Activated CD8-positive, alpha-beta T cell treated with anti-CD3 and anti-CD28 coated beads for 36 hours (primary cell): ENCODE results near the gene SYNC. TPM values are rescaled to one million over a fixed set of nuclear protein-coding genes. Genes with fewer than 3 reads are reported as not detected.
"Not testable (repeated sequence)": the region's sequence is repeated elsewhere in the genome, so short reads cannot be mapped to it uniquely, and the experiment has no call there.

Experiments
- ATAC-seq: fragments of 200-7000 bp; cut with Tn5 transposase; one replicate; pipeline ENCODE4 v1.10.0; 2021; ENCODE audit warnings: mild to moderate bottlenecking, moderate library complexity
- CTCF ChIA-PET: fragments of 350-600 bp; sonication (Branson Sonifier 250); formaldehyde crosslinking; loops from one replicate; lab custom pipeline; 2021; ENCODE audit warnings: antibody characterized with exemption; lab: Charles Lee
- POLR2A ChIA-PET: fragments of 350-600 bp; sonication (Branson Sonifier 250); formaldehyde crosslinking; loops from one replicate; lab custom pipeline; 2021; ENCODE audit warnings: antibody characterized with exemption; lab: Charles Lee
- DNase-seq: peaks from one replicate; pipeline ENCODE4 v3.0.0-alpha.2; 2020
- H3K27ac Mint-ChIP-seq: one replicate; pipeline ENCODE4 v1.8.0; 2021; ENCODE audit warnings: mild to moderate bottlenecking, mixed read lengths
- H3K27me3 Mint-ChIP-seq: one replicate; pipeline ENCODE4 v1.8.0; 2021; ENCODE audit warnings: mixed read lengths
- H3K36me3 Mint-ChIP-seq: one replicate; pipeline ENCODE4 v1.8.0; 2021; ENCODE audit warnings: low read depth, mixed read lengths
- H3K4me1 Mint-ChIP-seq: one replicate; pipeline ENCODE4 v1.8.0; 2021; ENCODE audit warnings: low read depth, mixed read lengths
- H3K4me3 Mint-ChIP-seq: one replicate; pipeline ENCODE4 v1.8.0; 2021; ENCODE audit warnings: mild to moderate bottlenecking, moderate library complexity, mixed read lengths
- H3K9me3 Mint-ChIP-seq: one replicate; pipeline ENCODE4 v1.8.0; 2021; ENCODE audit warnings: mixed read lengths
- intact Hi-C: fragments of 100-400 bp; cut with micrococcal nuclease; formaldehyde crosslinking; loops from one replicate; pipeline ENCODE4 v1.10.0; 2022
- total RNA-seq, 2 experiments: library from RNA; stranded (reverse); gene quantifications; one replicate each; pipeline ENCODE4 v1.2.3, GENCODE V29; 2021
- TF ChIP-seq, protein P1 (sequence below): fragments of 200-600 bp; IDR thresholded peaks from one replicate; pipeline ENCODE4 v1.8.0; 2022; ENCODE audit warnings: antibody characterized with exemption, mild to moderate bottlenecking

SYNC gene
- total RNA-seq, 2 experiments from 2014 or later, result not detected

DNA sequence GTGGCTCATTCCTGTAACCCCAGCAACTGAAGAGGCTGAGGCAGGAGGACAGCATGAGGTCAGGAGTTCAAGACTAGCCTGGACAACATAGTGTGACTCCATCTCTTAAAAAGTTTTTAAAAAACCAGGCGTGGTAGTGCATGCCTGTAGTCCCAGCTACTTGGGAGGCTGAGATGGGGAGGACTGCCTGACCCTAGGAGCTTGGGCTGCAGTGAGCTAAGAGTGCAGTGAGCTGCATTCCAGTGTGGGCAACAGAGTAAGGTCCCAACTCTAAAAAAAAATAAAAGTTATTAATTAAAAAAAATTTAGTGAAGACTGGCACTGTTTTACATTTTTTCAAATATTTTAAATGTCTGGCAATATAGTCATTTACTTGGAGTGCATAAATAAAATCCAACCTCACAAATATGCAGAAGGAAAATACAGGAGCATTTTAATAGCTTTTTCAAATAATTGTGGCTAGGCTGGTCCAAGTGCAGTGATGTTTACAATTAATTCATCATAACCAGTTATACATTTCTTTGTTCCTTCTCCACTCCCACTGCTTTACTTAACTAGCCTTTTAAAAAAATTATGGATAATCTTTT lies 63.0 kb downstream of the SYNC start:
- Mint-ChIP-seq H3K9me3 (no peaks in the 10 kb centered on the region), H3K27ac (no peak overlapping the region), H3K4me3 (no peak overlapping the region), H3K27me3 (no peaks in the 10 kb centered on the region), H3K36me3 (peaks cover 20% of the 10 kb centered on the region), H3K4me1 (peaks cover 8% of the 10 kb centered on the region)
- no peak for ATAC-seq
- CTCF ChIA-PET, result interaction anchor here (2.1 kb wide), 1 partner anchor 119 kb away, joined by 8 read pairs; no protein-coding TSS in a partner anchor
- intact Hi-C loops, result no loop called here
- POLR2A ChIA-PET, result interaction anchor here (1.5 to 3.7 kb wide), 2 partner anchors 9 to 12 kb away, joined by 5 to 17 read pairs; partner anchors contain the start of genes RBBP4 and ZBTB8OS
- DNase-seq, result no peak
- TF ChIP-seq, protein P1, sequence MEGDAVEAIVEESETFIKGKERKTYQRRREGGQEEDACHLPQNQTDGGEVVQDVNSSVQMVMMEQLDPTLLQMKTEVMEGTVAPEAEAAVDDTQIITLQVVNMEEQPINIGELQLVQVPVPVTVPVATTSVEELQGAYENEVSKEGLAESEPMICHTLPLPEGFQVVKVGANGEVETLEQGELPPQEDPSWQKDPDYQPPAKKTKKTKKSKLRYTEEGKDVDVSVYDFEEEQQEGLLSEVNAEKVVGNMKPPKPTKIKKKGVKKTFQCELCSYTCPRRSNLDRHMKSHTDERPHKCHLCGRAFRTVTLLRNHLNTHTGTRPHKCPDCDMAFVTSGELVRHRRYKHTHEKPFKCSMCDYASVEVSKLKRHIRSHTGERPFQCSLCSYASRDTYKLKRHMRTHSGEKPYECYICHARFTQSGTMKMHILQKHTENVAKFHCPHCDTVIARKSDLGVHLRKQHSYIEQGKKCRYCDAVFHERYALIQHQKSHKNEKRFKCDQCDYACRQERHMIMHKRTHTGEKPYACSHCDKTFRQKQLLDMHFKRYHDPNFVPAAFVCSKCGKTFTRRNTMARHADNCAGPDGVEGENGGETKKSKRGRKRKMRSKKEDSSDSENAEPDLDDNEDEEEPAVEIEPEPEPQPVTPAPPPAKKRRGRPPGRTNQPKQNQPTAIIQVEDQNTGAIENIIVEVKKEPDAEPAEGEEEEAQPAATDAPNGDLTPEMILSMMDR, result no peak

- Mint-ChIP-seq H3K36me3 (peaks cover 19% of the 10 kb centered on the region), H3K27me3 (no peaks in the 10 kb centered on the region), H3K4me3 (no peak overlapping the region), H3K27ac (no peak overlapping the region), H3K4me1 (peaks cover 7% of the 10 kb centered on the region), H3K9me3 (no peaks in the 10 kb centered on the region)
- no peak for ATAC-seq
- TF ChIP-seq, protein P1, result no peak
- ChIA-PET POLR2A (interaction anchor here (0.7 to 3.7 kb wide), 3 partner anchors 14 to 36 kb away, joined by 3 to 17 read pairs (median 3); partner anchors contain the start of genes RBBP4 and ZBTB8OS), CTCF (interaction anchor here (0.7 to 1.5 kb wide), 2 partner anchors 117 to 236 kb away, joined by 3 to 6 read pairs; no protein-coding TSS in a partner anchor)
- DNase-seq, result no peak
- intact Hi-C loops, result no loop called here
Observed at GRCh38 chr1:32636914-32637645, 65.5 kb downstream of the SYNC start.

- intact Hi-C loops, result no loop called here
- Mint-ChIP-seq H3K27me3 (no peaks in the 10 kb centered on the region), H3K9me3 (no peaks in the 10 kb centered on the region), H3K27ac (no peak overlapping the region), H3K4me1 (peaks cover 7% of the 10 kb centered on the region), H3K36me3 (peaks cover 19% of the 10 kb centered on the region), H3K4me3 (no peak overlapping the region)
- POLR2A ChIA-PET, result interaction anchor here (1.3 kb wide), 1 partner anchor 15 kb away, joined by 3 read pairs; the partner anchor contains the start of genes RBBP4 and ZBTB8OS
- DNase-seq (no peak), ATAC-seq (no peak)
- CTCF ChIA-PET, result interaction anchor here (1.5 kb wide), 1 partner anchor 115 kb away, joined by 6 read pairs; no protein-coding TSS in a partner anchor
- TF ChIP-seq, protein P1, result no peak
Observed at GRCh38 chr1:32635508-32636277, 66.9 kb downstream of the SYNC start.

DNA sequence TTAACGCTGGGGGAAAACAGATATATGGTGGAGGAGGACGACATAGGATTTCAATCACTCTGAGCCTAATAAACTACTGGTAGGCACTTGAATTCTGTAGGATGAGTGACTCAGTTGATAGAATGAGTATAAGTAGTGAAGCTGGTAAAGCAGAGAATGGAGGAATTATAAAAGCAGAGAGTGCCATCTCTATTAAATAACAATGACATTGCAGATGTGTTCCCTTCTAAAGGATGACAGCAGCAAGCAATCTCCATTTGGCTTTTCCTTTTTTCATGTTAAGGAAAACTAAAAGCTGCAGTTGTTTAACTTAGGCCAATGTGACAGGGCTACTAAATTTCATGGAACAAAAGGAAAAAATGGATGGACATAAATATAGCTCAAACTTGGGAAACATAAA lies 69.7 kb downstream of the SYNC start:
- no peak overlapping the region for H3K4me3 Mint-ChIP-seq
- H3K27me3 Mint-ChIP-seq, result no peaks in the 10 kb centered on the region
- ChIA-PET POLR2A (interaction anchor here (1.0 kb wide), 1 partner anchor 24 kb away, joined by 3 read pairs; no protein-coding TSS in a partner anchor), CTCF (no interaction called here)
- no peaks in the 10 kb centered on the region for H3K9me3 Mint-ChIP-seq
- H3K4me1 Mint-ChIP-seq, result peaks cover 9% of the 10 kb centered on the region
- H3K36me3 Mint-ChIP-seq, result peaks cover 20% of the 10 kb centered on the region
- H3K27ac Mint-ChIP-seq, result no peak overlapping the region
- ATAC-seq (no peak), DNase-seq (no peak)
- intact Hi-C loops, result no loop called here
- TF ChIP-seq, protein P1, result no peak

DNA sequence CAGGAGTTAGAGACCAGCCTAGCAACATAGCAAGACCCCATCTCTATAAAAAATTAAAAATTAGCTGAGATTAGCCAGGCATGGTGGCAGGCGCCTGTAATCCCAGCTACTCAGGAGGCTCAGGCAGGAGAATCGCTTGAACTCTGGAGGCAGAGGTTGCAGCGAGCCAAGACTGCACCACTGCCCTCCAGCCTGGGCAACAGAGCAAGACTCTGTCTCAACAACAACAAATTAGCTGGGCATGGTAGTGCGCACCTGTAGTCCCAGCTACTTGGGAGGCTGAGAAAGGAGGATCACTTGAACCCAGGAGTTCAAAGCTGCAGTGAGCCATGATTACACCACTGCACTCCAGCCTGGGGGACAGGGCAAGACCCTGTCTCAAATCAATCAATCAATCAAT lies 72.4 kb downstream of the SYNC start:
- H3K4me3 Mint-ChIP-seq, DNase-seq, H3K27me3 Mint-ChIP-seq, H3K27ac Mint-ChIP-seq, CTCF ChIA-PET, intact Hi-C loops, ATAC-seq, H3K9me3 Mint-ChIP-seq: not testable (repeated sequence)
- peaks cover 30% of the 10 kb centered on the region for H3K36me3 Mint-ChIP-seq
- POLR2A ChIA-PET, result interaction anchor here (0.6 to 1.3 kb wide), 3 partner anchors 10 to 267 kb away, joined by 3 to 5 read pairs (median 3); no protein-coding TSS in a partner anchor
- H3K4me1 Mint-ChIP-seq, result peaks cover 18% of the 10 kb centered on the region
